ENCODE data around the gene STRIP1. TPM values are rescaled to one million over a fixed set of nuclear protein-coding genes. Genes with fewer than 3 reads are reported as not detected.

The STRIP1 gene
- total RNA-seq, 2 experiments from 2014 or later = 74.3 to 80.9 TPM

GRCh38 chr1:110086961-110087360 lies 52.5 kb downstream of the STRIP1 start:
- Histone ChIP-seq H3K27ac (ENCODE audit: low read depth in 1 of 2, low read length in 2 of 2) (no peak overlapping the region), H3K36me3 (ENCODE audit: insufficient read depth, low read length) (no peaks in the 10 kb centered on the region), H3K4me1 (ENCODE audit: insufficient read depth, low read length) (peaks cover 21% of the 10 kb centered on the region), H3K27me3 (ENCODE audit: control insufficient read depth in 1 of 2, insufficient read depth in 2 of 2, low read length in 2 of 2) (peaks cover 34 to 43% of the 10 kb centered on the region in 2 experiments), H3K9me3 (ENCODE audit: control insufficient read depth in 1 of 2, insufficient read depth in 1 of 2, low read length in 2 of 2) (peaks cover 0 to 5% of the 10 kb centered on the region in 2 experiments), H3K4me3 (ENCODE audit: low read length) (no peak overlapping the region)
- no peak for ATAC-seq (ENCODE audit: poor library complexity)
- H3K4me1 Mint-ChIP-seq (ENCODE audit: low read depth) = peaks cover 6% of the 10 kb centered on the region
- intact Hi-C loops (cut with DNase I, micrococcal nuclease) = loop anchor here in 1 of 2 experiments (5.0 kb wide), 1 partner anchor 375 kb away; no protein-coding TSS in a partner anchor
- H3K4me3 Mint-ChIP-seq = no peak overlapping the region
- H3K9me3 Mint-ChIP-seq = no peaks in the 10 kb centered on the region
- TF ChIP-seq, protein P1, sequence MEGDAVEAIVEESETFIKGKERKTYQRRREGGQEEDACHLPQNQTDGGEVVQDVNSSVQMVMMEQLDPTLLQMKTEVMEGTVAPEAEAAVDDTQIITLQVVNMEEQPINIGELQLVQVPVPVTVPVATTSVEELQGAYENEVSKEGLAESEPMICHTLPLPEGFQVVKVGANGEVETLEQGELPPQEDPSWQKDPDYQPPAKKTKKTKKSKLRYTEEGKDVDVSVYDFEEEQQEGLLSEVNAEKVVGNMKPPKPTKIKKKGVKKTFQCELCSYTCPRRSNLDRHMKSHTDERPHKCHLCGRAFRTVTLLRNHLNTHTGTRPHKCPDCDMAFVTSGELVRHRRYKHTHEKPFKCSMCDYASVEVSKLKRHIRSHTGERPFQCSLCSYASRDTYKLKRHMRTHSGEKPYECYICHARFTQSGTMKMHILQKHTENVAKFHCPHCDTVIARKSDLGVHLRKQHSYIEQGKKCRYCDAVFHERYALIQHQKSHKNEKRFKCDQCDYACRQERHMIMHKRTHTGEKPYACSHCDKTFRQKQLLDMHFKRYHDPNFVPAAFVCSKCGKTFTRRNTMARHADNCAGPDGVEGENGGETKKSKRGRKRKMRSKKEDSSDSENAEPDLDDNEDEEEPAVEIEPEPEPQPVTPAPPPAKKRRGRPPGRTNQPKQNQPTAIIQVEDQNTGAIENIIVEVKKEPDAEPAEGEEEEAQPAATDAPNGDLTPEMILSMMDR (IDR thresholded peaks at IDR 0.05) = no peak
- no peak for DNase-seq
- no peak overlapping the region for H3K27ac Mint-ChIP-seq
- H3K36me3 Mint-ChIP-seq (ENCODE audit: low read depth) = no peaks in the 10 kb centered on the region
- POLR2A ChIA-PET = no interaction called here
- CTCF ChIA-PET = interaction anchor here (1.0 kb wide), 1 partner anchor 12 kb away, joined by 3 read pairs; no protein-coding TSS in a partner anchor
- H3K27me3 Mint-ChIP-seq = peaks cover 64% of the 10 kb centered on the region

GRCh38 chr1:110087812-110088738 lies 53.7 kb downstream of the STRIP1 start:
- intact Hi-C loops (cut with DNase I, micrococcal nuclease) = loop anchor here (1.0 to 5.0 kb wide), 2 partner anchors 374 to 408 kb away; no protein-coding TSS in a partner anchor
- Mint-ChIP-seq H3K9me3 (no peaks in the 10 kb centered on the region), H3K27ac (no peak overlapping the region), H3K4me3 (peak overlapping the region; percentile 36), H3K36me3 (ENCODE audit: low read depth) (no peaks in the 10 kb centered on the region), H3K27me3 (peaks cover 53% of the 10 kb centered on the region), H3K4me1 (ENCODE audit: low read depth) (peaks cover 6% of the 10 kb centered on the region)
- Histone ChIP-seq H3K36me3 (ENCODE audit: insufficient read depth, low read length) (no peaks in the 10 kb centered on the region), H3K9me3 (ENCODE audit: control insufficient read depth in 1 of 2, insufficient read depth in 1 of 2, low read length in 2 of 2) (peaks cover 0 to 5% of the 10 kb centered on the region in 2 experiments), H3K27me3 (ENCODE audit: control insufficient read depth in 1 of 2, insufficient read depth in 2 of 2, low read length in 2 of 2) (peaks cover 26 to 32% of the 10 kb centered on the region in 2 experiments), H3K27ac (ENCODE audit: low read depth in 1 of 2, low read length in 2 of 2) (no peak overlapping the region), H3K4me1 (ENCODE audit: insufficient read depth, low read length) (peaks cover 19% of the 10 kb centered on the region), H3K4me3 (ENCODE audit: low read length) (no peak overlapping the region)
- TF ChIP-seq, protein P1 (IDR thresholded peaks at IDR 0.05) = peak; percentile 60
- peak; percentile 73 for ATAC-seq (ENCODE audit: poor library complexity)
- DNase-seq = peak in 9 of 14 experiments; percentile 18 to 70 (median 33)
- ChIA-PET CTCF (interaction anchor here (0.6 to 1.4 kb wide), 11 partner anchors 13 to 408 kb away, joined by 3 to 8 read pairs (median 3); no protein-coding TSS in a partner anchor), POLR2A (no interaction called here)

DNA sequence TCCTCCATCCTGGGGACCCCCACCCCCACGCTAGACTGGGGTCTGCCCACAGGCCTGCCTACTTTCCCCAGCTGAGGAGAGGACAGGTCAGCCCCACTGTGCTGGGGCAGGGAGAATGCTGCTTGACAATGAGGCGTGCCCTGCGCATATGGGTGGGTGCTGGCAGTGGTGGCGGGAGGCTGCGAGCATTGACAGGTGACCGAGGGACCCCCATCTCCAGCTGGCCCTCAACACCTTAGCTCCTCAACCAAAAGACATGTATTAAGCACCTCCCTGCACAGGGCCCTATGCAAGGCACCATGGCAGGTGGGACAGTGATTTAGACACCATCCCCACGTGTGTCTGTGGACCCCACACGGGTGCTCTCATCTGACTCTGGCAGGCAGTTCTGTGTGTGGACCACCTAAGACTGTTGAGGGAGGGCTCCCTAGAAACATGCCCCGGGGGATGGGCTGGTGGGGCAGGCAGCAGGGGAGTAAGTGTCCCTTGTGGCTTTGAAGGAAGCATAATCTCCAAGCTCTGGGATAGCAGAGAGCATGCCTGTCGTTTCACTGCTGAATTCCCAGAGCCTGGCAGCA lies 54.4 kb downstream of the STRIP1 start:
- Mint-ChIP-seq H3K36me3 (ENCODE audit: low read depth) (no peaks in the 10 kb centered on the region), H3K27ac (no peak overlapping the region), H3K27me3 (peaks cover 46% of the 10 kb centered on the region), H3K4me3 (no peak overlapping the region), H3K9me3 (no peaks in the 10 kb centered on the region), H3K4me1 (ENCODE audit: low read depth) (no peaks in the 10 kb centered on the region)
- peaks cover 12% of the 10 kb centered on the region for H3K4me1 ChIP-seq (ENCODE audit: insufficient read depth, low read length)
- no peak overlapping the region for H3K27ac ChIP-seq (ENCODE audit: low read depth in 1 of 2, low read length in 2 of 2)
- TF ChIP-seq, protein P1 (IDR thresholded peaks at IDR 0.05) = no peak
- DNase-seq (no peak), ATAC-seq (ENCODE audit: poor library complexity) (no peak)
- no peak overlapping the region for H3K4me3 ChIP-seq (ENCODE audit: low read length)
- no peaks in the 10 kb centered on the region for H3K36me3 ChIP-seq (ENCODE audit: insufficient read depth, low read length)
- POLR2A ChIA-PET = no interaction called here
- peaks cover 0 to 5% of the 10 kb centered on the region in 2 experiments for H3K9me3 ChIP-seq (ENCODE audit: control insufficient read depth in 1 of 2, insufficient read depth in 1 of 2, low read length in 2 of 2)
- intact Hi-C loops (cut with DNase I, micrococcal nuclease) = loop anchor here (1.0 to 5.0 kb wide), 2 partner anchors 373 to 407 kb away; no protein-coding TSS in a partner anchor
- CTCF ChIA-PET = interaction anchor here (1.1 to 1.4 kb wide), 5 partner anchors 17 to 371 kb away, joined by 3 to 8 read pairs (median 4); no protein-coding TSS in a partner anchor
- H3K27me3 ChIP-seq (ENCODE audit: control insufficient read depth in 1 of 2, insufficient read depth in 2 of 2, low read length in 2 of 2) = peaks cover 21 to 24% of the 10 kb centered on the region in 2 experiments

All from CD4-positive, alpha-beta T cell (primary cell).